K562 (cell line): ENCODE data around the gene SAP30L. TPM values are rescaled to one million over a fixed set of nuclear protein-coding genes. Genes with fewer than 3 reads are reported as not detected.

ENCODE experiments used
- CHD2 ChIP-seq: IDR thresholded peaks from 2 replicates; pipeline ENCODE4 v1.6.1; 2011; ENCODE audit warnings: low read depth, low read length
- CHD4 ChIP-seq: fragments of 200-600 bp; sonication (generic); IDR thresholded peaks from 3 replicates; pipeline ENCODE4 v1.6.1; 2012; ENCODE audit warnings: low read depth, mild to moderate bottlenecking, mixed read lengths, low read length, inconsistent platforms; ENCODE audit not compliant: insufficient read depth, insufficient replicate concordance, poor library complexity, severe bottlenecking
- EHMT2 ChIP-seq: fragments of 450-650 bp; IDR thresholded peaks from 2 replicates; pipeline ENCODE4 v1.6.1; 2018; ENCODE audit warnings: antibody characterized with exemption
- ELF4 ChIP-seq: fragments of 450-650 bp; formaldehyde crosslinking; IDR thresholded peaks from 2 replicates; pipeline ENCODE4 v1.4.0; 2022; ENCODE audit warnings: missing genetic modification characterization
- GABPA ChIP-seq: fragments of 200-800 bp; sonication (Bioruptor generic); conservative IDR thresholded peaks from 2 replicates; pipeline ENCODE4 v1.6.1; 2016; ENCODE audit warnings: low read depth, missing genetic modification characterization, missing compliant biosample characterization
- HDAC1 ChIP-seq, 2 experiments: fragments of 450-650 bp; IDR thresholded peaks; 2 replicates each; pipeline ENCODE4 v1.6.1; 2016 to 2017; ENCODE audit warnings: inconsistent platforms in 1 of 2, mild to moderate bottlenecking in 1 of 2, moderate library complexity in 1 of 2
- ILF3 ChIP-seq: fragments of 450-650 bp; IDR thresholded peaks from 2 replicates; pipeline ENCODE4 v1.6.1; 2018; ENCODE audit warnings: antibody characterized with exemption, mild to moderate bottlenecking, moderate library complexity, borderline replicate concordance
- KDM4B ChIP-seq, 2 experiments: fragments of 450-650 bp in 1 of 2; sonication (generic) in 1 of 2; IDR thresholded peaks; 2 replicates each; pipeline ENCODE4 v1.6.1; 2016 to 2017; ENCODE audit warnings: borderline replicate concordance in 2 of 2, antibody characterized with exemption in 1 of 2, low read depth in 1 of 2, mild to moderate bottlenecking in 1 of 2
- KLF10 ChIP-seq: fragments of 250-450 bp; sonication (Bioruptor Pico); IDR thresholded peaks from 2 replicates; pipeline ENCODE4 v1.6.1; 2021; ENCODE audit warnings: matching md5 sums
- LCOR ChIP-seq: sonication (generic); formaldehyde crosslinking; IDR thresholded peaks from 2 replicates; pipeline ENCODE4 v1.8.0; 2022; ENCODE audit warnings: mild to moderate bottlenecking, missing genetic modification reagents
- MAZ ChIP-seq, 2 experiments: fragments of 450-650 bp in 1 of 2; sonication (generic) in 1 of 2; formaldehyde crosslinking; IDR thresholded peaks in 1 of 2; conservative IDR thresholded peaks in 1 of 2; 2 replicates each; pipeline versions ENCODE4 v1.4.0 to v1.5.0; 2020; ENCODE audit warnings: mild to moderate bottlenecking in 1 of 2, missing genetic modification reagents in 1 of 2
- TBP ChIP-seq: optimal IDR thresholded peaks from 2 replicates; pipeline ENCODE3; 2011; ENCODE audit warnings: low read depth, low read length, improper control_type of control experiment
- TEAD2 ChIP-seq: fragments of 450-650 bp; IDR thresholded peaks from 2 replicates; pipeline ENCODE4 v1.6.1; 2016; ENCODE audit warnings: missing genetic modification characterization, control low read depth, missing compliant biosample characterization
- ZNF589 ChIP-seq: fragments of 200-800 bp; sonication (Bioruptor generic); IDR thresholded peaks from 2 replicates; pipeline ENCODE4 v1.6.1; 2016; ENCODE audit warnings: low read depth, missing genetic modification characterization, missing compliant biosample characterization
- polyA plus RNA-seq, 8 experiments: library from polyadenylated mRNA; depleted of rRNA in 4 of 8; stranded (reverse) in 5 of 8; unstranded in 3 of 8; fragments of >200 nt; fragmentation: Nextera tagmentation in 2 of 8; fragmentation: Illumina TruSeq in 1 of 8; extraction: Ambion mirVana in 2 of 8; extraction: Trizol in 1 of 8; gene quantifications; 2 replicates each; pipeline versions ENCODE4 v1.2.1 to v1.2.3, GENCODE V29; 2011 to 2014; ENCODE audit warnings: inconsistent platforms in 1 of 8, missing spikeins in 1 of 8
- total RNA-seq, 7 experiments: library from RNA; depleted of rRNA in 6 of 7; stranded (reverse); fragments of >200 nt in 6 of 7; fragmentation: Illumina TruSeq in 2 of 7; extraction: Trizol in 2 of 7; gene quantifications; 2 replicates each; pipeline versions ENCODE4 v1.2.1 to v1.2.3, GENCODE V29; 2011 to 2021; ENCODE audit warnings: low replicate concordance in 1 of 7
- TF ChIP-seq, protein P1 (sequence below): fragments of 450-650 bp; IDR thresholded peaks from 2 replicates; pipeline ENCODE4 v1.6.1; 2016; ENCODE audit warnings: antibody characterized with exemption
- TF ChIP-seq, protein P2 (sequence below): fragments of 200-800 bp; sonication (Bioruptor generic); IDR thresholded peaks from 2 replicates; pipeline ENCODE4 v1.6.1; 2017; ENCODE audit warnings: missing genetic modification characterization, missing compliant biosample characterization
- TF ChIP-seq, protein P3 (sequence below), 3 experiments: fragments of 200-800 bp in 1 of 3; fragments of 250-450 bp in 1 of 3; fragments of 450-650 bp in 1 of 3; sonication (Bioruptor Pico) in 1 of 3; sonication (Bioruptor generic) in 1 of 3; formaldehyde crosslinking in 1 of 3; IDR thresholded peaks; 2 replicates each; pipeline versions ENCODE4 v1.6.1 to v1.8.0; 2016 to 2022; ENCODE audit warnings: mild to moderate bottlenecking in 2 of 3, missing genetic modification characterization in 2 of 3, missing compliant biosample characterization in 1 of 3, moderate library complexity in 1 of 3
- TF ChIP-seq, protein P4 (sequence below), 2 experiments: fragments of 450-650 bp; IDR thresholded peaks; 2 replicates each; pipeline ENCODE4 v1.6.1; 2016

The SAP30L gene
- total and polyA plus RNA-seq, 9 of the 15 experiments (the other 6 are each of a cell fraction or from before 2014, with no cell fraction given) = 5.1 to 33.6 (median 28.1) TPM

DNA sequence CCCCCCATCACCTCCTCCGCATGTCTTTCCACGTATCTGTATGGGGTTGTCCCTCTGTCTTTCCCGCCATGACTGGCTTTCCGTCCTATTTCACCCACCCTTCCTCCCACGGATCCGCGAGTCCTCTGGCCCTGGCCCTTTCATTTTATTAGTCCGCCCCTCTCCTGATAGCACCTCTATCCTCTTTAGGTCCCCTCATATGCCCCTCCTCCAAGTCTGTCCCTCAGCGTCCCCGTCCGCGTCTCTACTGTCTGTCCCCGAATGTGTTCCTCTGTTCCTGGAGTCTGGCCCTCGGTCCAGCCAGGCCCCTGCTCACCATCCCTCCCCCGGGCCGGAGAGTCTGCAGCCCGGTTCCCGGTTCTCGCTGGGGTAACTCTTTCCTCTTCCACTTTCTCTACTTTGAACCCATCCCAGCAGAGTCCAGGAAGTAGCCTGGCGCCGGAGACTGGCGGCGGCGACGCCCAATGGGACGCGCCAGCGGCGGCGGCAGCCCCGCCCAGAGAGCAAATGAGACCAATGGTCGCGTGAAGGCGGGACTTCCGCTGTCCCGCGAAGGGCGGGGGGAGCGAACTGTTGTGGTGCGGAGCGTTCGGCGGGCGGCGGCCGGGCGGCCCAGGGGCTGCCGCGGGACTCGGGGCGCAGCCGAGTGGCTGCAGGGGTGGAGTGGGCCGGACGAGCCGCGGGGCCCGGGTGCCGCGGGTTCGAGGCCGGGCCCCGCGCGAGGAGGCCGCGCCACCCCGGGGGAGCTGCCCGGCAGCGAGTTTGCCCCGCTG lies at the start of gene SAP30L (continued):
- TF ChIP-seq, protein P1, sequence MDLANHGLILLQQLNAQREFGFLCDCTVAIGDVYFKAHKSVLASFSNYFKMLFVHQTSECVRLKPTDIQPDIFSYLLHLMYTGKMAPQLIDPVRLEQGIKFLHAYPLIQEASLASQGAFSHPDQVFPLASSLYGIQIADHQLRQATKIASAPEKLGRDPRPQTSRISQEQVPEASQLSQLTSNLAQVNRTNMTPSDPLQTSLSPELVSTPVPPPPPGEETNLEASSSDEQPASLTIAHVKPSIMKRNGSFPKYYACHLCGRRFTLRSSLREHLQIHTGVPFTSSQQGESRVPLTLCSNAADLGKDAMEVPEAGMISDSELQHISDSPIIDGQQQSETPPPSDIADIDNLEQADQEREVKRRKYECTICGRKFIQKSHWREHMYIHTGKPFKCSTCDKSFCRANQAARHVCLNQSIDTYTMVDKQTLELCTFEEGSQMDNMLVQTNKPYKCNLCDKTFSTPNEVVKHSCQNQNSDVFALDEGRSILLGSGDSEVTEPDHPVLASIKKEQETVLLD = 0 out of 2 replicates have a peak, but pooled peaks have one; percentile 47
- TF ChIP-seq CHD4 = no peak
- TF ChIP-seq CHD2 = peak; percentile 83
- no peak for TF ChIP-seq TEAD2 (tag)
- TF ChIP-seq, protein P2, sequence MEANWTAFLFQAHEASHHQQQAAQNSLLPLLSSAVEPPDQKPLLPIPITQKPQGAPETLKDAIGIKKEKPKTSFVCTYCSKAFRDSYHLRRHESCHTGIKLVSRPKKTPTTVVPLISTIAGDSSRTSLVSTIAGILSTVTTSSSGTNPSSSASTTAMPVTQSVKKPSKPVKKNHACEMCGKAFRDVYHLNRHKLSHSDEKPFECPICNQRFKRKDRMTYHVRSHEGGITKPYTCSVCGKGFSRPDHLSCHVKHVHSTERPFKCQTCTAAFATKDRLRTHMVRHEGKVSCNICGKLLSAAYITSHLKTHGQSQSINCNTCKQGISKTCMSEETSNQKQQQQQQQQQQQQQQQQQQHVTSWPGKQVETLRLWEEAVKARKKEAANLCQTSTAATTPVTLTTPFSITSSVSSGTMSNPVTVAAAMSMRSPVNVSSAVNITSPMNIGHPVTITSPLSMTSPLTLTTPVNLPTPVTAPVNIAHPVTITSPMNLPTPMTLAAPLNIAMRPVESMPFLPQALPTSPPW = peak; percentile 96
- TF ChIP-seq HDAC1 (IDR thresholded peaks at IDR 0.05) = peak in 1 of 2 experiments; percentile 76; a peak in 2 of 4 replicates
- TF ChIP-seq ELF4 = peak; percentile 79; the same call in 1 of the 2 replicates
- no peak for TF ChIP-seq ILF3
- TF ChIP-seq, protein P3, sequence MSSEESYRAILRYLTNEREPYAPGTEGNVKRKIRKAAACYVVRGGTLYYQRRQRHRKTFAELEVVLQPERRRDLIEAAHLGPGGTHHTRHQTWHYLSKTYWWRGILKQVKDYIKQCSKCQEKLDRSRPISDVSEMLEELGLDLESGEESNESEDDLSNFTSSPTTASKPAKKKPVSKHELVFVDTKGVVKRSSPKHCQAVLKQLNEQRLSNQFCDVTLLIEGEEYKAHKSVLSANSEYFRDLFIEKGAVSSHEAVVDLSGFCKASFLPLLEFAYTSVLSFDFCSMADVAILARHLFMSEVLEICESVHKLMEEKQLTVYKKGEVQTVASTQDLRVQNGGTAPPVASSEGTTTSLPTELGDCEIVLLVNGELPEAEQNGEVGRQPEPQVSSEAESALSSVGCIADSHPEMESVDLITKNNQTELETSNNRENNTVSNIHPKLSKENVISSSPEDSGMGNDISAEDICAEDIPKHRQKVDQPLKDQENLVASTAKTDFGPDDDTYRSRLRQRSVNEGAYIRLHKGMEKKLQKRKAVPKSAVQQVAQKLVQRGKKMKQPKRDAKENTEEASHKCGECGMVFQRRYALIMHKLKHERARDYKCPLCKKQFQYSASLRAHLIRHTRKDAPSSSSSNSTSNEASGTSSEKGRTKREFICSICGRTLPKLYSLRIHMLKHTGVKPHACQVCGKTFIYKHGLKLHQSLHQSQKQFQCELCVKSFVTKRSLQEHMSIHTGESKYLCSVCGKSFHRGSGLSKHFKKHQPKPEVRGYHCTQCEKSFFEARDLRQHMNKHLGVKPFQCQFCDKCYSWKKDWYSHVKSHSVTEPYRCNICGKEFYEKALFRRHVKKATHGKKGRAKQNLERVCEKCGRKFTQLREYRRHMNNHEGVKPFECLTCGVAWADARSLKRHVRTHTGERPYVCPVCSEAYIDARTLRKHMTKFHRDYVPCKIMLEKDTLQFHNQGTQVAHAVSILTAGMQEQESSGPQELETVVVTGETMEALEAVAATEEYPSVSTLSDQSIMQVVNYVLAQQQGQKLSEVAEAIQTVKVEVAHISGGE (CRISPR knock-in tag; IDR thresholded peaks at IDR 0.05) = peak in 1 of 3 experiments; percentile 88; a peak in 2 of 6 replicates
- no peak for TF ChIP-seq KLF10 (CRISPR knock-in tag)
- TF ChIP-seq LCOR (CRISPR knock-in tag) = 0 out of 2 replicates have a peak, but pooled peaks have one; percentile 32
- TF ChIP-seq KDM4B (IDR thresholded peaks at IDR 0.05; ENCODE audit: borderline replicate concordance in 2 of 2, low read depth in 1 of 2) = 0 out of 4 replicates have a peak, but pooled peaks of 1 of the 2 experiments have one; percentile 22
- peak; percentile 90 to 93 for TF ChIP-seq MAZ (CRISPR knock-in tag; conservative IDR thresholded peaks at IDR 0.05 in 1 of 2, IDR thresholded peaks at IDR 0.05 in 1 of 2)
- TF ChIP-seq, protein P4, sequence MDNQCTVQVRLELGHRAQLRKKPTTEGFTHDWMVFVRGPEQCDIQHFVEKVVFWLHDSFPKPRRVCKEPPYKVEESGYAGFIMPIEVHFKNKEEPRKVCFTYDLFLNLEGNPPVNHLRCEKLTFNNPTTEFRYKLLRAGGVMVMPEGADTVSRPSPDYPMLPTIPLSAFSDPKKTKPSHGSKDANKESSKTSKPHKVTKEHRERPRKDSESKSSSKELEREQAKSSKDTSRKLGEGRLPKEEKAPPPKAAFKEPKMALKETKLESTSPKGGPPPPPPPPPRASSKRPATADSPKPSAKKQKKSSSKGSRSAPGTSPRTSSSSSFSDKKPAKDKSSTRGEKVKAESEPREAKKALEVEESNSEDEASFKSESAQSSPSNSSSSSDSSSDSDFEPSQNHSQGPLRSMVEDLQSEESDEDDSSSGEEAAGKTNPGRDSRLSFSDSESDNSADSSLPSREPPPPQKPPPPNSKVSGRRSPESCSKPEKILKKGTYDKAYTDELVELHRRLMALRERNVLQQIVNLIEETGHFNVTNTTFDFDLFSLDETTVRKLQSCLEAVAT (IDR thresholded peaks at IDR 0.05) = 0 out of 4 replicates have a peak, but pooled peaks of 1 of the 2 experiments have one; percentile 22
- no peak for TF ChIP-seq ZNF589 (CRISPR knock-in tag)
- 0 out of 2 replicates have a peak, but pooled peaks have one; percentile 29 for TF ChIP-seq EHMT2
- peak; percentile 95 for TF ChIP-seq GABPA
- peak; percentile 61 for TF ChIP-seq TBP
